ENCODE measurements around the gene SIT1.

Gene SIT1

GRCh38 chr9:35658137-35658967 is 7.6 kb upstream of the SIT1 start, which contains the start of gene CCDC107 (continued):
- 0 out of 2 replicates have a peak, but pooled peaks have one; percentile 47 for TF ChIP-seq PBX3 (CRISPR knock-in tag; IDR thresholded peaks at IDR 0.05)

GRCh38 chr9:35657546-35658136 is 6.9 kb upstream of the SIT1 start, which contains the start of gene RMRP:
RMRP (minus strand) TSS chr9:35658019.
- ChIA-PET POLR2A (interaction anchor here (0.6 to 4.3 kb wide), 21 partner anchors 10 to 713 kb away, joined by 3 to 41 read pairs (median 5); partner anchors contain the start of genes ATOSB, CREB3, GBA2 and RGP1), CTCF (interaction anchor here (0.6 to 14.5 kb wide), 19 partner anchors 11 to 578 kb away, joined by 3 to 157 read pairs (median 5); partner anchors contain the start of genes TLN1 and TPM2)
- Histone ChIP-seq H3K4me1 (ENCODE audit: control insufficient read depth, insufficient read depth, low read length) (peaks cover 8% of the 10 kb centered on the region; the same call in 1 of the 2 replicates), H3K9me3 (ENCODE audit: control insufficient read depth, insufficient read depth, low read depth, low read length) (no peaks in the 10 kb centered on the region), H3K4me3 (ENCODE audit: low read depth, low read length) (peak within 1 kb of the TSS; percentile 70), H3K36me3 (ENCODE audit: control insufficient read depth in 2 of 2, insufficient read depth in 1 of 2, low read length in 2 of 2) (peaks cover 5 to 26% of the 10 kb centered on the region in 2 experiments), H3K27ac (ENCODE audit: extremely low read depth, low read depth, low read length) (peak within 1 kb of the TSS; percentile 93)
- TF ChIP-seq ZNF280D (tag by site-specific recombination; IDR thresholded peaks at IDR 0.05): no peak
- no peak for TF ChIP-seq ZNF776 (tag by site-specific recombination; IDR thresholded peaks at IDR 0.05; ENCODE audit: borderline replicate concordance)
- TF ChIP-seq OVOL3 (tag by site-specific recombination; IDR thresholded peaks at IDR 0.05): no peak; the same call in 1 of the 2 replicates
- peak; percentile 91; the same call in 1 of the 2 replicates for TF ChIP-seq BCL11A (tag by site-specific recombination; IDR thresholded peaks at IDR 0.05; ENCODE audit: low read depth)
- no peak for TF ChIP-seq ZNF558 (tag by site-specific recombination; IDR thresholded peaks at IDR 0.05)
- TF ChIP-seq PBX3 (CRISPR knock-in tag; IDR thresholded peaks at IDR 0.05): peak; percentile 94
- no peak for TF ChIP-seq ZBTB49 (tag by site-specific recombination; IDR thresholded peaks at IDR 0.05; ENCODE audit: low read depth)
- no peak for TF ChIP-seq SETDB1 (IDR thresholded peaks at IDR 0.05; ENCODE audit: insufficient read length, low read length)
- TF ChIP-seq ZBTB48 (tag by site-specific recombination; IDR thresholded peaks at IDR 0.05): peak; percentile 69; the same call in 1 of the 2 replicates
- no peak; the same call in 1 of the 2 replicates for TF ChIP-seq YY2 (tag by site-specific recombination; IDR thresholded peaks at IDR 0.05)
- peak; percentile 74; the same call in 1 of the 2 replicates for TF ChIP-seq GLI4 (tag by site-specific recombination; IDR thresholded peaks at IDR 0.05)
- peak; percentile 89 for TF ChIP-seq ZNF692 (tag by site-specific recombination; IDR thresholded peaks at IDR 0.05)
- no peak for TF ChIP-seq TCF7L2 (IDR thresholded peaks at IDR 0.05; ENCODE audit: borderline replicate concordance, low read depth, low read length)
- 0 out of 2 replicates have a peak, but pooled peaks have one; percentile 24 for TF ChIP-seq ZNF701 (tag by site-specific recombination; IDR thresholded peaks at IDR 0.05)
- TF ChIP-seq ZNF239 (tag by site-specific recombination; IDR thresholded peaks at IDR 0.05): no peak
- TF ChIP-seq ZNF391 (tag by site-specific recombination; IDR thresholded peaks at IDR 0.05; ENCODE audit: borderline replicate concordance, low read depth): peak; percentile 95
- peak; percentile 22; the same call in 1 of the 2 replicates for TF ChIP-seq ZNF513 (tag by site-specific recombination; IDR thresholded peaks at IDR 0.05)
- TF ChIP-seq ZNF561 (tag by site-specific recombination; IDR thresholded peaks at IDR 0.05; ENCODE audit: borderline replicate concordance): peak; percentile 34; the same call in 1 of the 2 replicates
- no peak for TF ChIP-seq RBAK (tag by site-specific recombination; IDR thresholded peaks at IDR 0.05)
- TF ChIP-seq SP3 (tag by site-specific recombination; IDR thresholded peaks at IDR 0.05): peak; percentile 83
- TF ChIP-seq ZNF302 (tag by site-specific recombination; IDR thresholded peaks at IDR 0.05; ENCODE audit: low read depth): no peak
